ENCODE data around the gene RGS11. TPM values are rescaled to one million over a fixed set of nuclear protein-coding genes. Genes with fewer than 3 reads are reported as not detected.

RGS11 gene
- total RNA-seq, 3 donors from 2014 or later (not counting 1 experiment from before 2014, with no cell fraction given) = 0.25 TPM; not detected in 2

DNA sequence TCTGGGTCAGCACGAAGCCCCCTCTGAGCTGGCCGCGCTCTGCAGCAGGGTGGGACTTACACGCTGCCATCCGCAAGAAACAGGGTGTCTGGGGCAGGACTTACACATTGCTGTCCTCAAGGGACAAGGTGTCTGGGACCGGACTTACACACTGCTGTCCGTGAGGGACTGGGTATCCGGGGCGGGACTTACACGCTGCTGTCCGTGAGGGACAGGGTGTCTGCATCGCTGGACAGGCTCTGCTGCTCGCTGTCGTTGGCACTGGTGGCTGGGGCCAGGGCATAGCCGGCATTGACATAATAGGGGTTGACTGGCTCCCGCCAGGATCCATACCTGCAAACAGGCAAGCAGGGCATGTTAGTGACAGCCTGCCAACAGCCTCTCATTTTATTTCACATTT, 38.6 kb upstream of the RGS11 start:
- Mint-ChIP-seq H3K27ac (peak overlapping the region in 1 of 2 donors; percentile 68), H3K4me1 (peaks cover 40 to 57% of the 10 kb centered on the region in 2 donors), H3K4me3 (no peak overlapping the region), H3K27me3 (ENCODE audit: low read depth in 2 of 2) (no peaks in the 10 kb centered on the region), H3K36me3 (no peaks in the 10 kb centered on the region), H3K9me3 (no peaks in the 10 kb centered on the region)
- Histone ChIP-seq H3K9me3 (ENCODE audit: control insufficient read depth, insufficient read depth, low read length) (no peaks in the 10 kb centered on the region), H3K4me3 (ENCODE audit: low read length) (no peak overlapping the region), H3K4me1 (ENCODE audit: control insufficient read depth, insufficient read depth, low read length) (peaks cover 58% of the 10 kb centered on the region), H3K27me3 (ENCODE audit: control insufficient read depth, insufficient read depth, low read length) (no peaks in the 10 kb centered on the region), H3K27ac (ENCODE audit: low read length) (no peak overlapping the region), H3K36me3 (ENCODE audit: control insufficient read depth, insufficient read depth, low read length) (peaks cover 42% of the 10 kb centered on the region)
- no peak for DNase-seq
- 96% methylated on average over 16 of the region's 16 CpGs for whole genome bisulfite sequencing (ENCODE audit: insufficient coverage)
- no peak for ATAC-seq
- intact Hi-C loops (cut with micrococcal nuclease) = no loop called here
- TF ChIP-seq, protein P1, sequence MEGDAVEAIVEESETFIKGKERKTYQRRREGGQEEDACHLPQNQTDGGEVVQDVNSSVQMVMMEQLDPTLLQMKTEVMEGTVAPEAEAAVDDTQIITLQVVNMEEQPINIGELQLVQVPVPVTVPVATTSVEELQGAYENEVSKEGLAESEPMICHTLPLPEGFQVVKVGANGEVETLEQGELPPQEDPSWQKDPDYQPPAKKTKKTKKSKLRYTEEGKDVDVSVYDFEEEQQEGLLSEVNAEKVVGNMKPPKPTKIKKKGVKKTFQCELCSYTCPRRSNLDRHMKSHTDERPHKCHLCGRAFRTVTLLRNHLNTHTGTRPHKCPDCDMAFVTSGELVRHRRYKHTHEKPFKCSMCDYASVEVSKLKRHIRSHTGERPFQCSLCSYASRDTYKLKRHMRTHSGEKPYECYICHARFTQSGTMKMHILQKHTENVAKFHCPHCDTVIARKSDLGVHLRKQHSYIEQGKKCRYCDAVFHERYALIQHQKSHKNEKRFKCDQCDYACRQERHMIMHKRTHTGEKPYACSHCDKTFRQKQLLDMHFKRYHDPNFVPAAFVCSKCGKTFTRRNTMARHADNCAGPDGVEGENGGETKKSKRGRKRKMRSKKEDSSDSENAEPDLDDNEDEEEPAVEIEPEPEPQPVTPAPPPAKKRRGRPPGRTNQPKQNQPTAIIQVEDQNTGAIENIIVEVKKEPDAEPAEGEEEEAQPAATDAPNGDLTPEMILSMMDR (IDR thresholded peaks at IDR 0.05) = no peak

DNA sequence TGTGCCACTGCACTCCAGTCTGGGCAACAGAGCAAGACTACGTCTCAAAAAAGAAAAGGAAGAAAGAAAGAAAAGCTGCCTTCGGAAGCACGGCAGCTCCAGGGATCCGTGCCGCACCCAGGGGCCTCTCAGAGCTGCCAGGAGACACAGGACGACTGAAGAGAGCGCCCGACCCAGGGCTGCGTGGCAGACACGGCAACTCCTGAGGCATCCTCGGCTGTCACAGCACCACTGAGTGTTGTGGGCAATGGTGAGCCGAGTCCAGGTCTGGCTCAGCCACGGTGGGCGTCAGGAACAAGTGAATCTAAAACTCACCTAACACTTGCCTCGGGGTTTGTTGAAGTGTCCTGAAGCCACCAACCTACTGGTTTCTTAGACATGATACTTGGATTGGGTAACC, 36.0 kb upstream of the RGS11 start:
- Histone ChIP-seq H3K4me3 (ENCODE audit: low read length) (no peak overlapping the region), H3K27ac (ENCODE audit: low read length) (no peak overlapping the region), H3K9me3 (ENCODE audit: control insufficient read depth, insufficient read depth, low read length) (no peaks in the 10 kb centered on the region), H3K4me1 (ENCODE audit: control insufficient read depth, insufficient read depth, low read length) (peaks cover 59% of the 10 kb centered on the region), H3K36me3 (ENCODE audit: control insufficient read depth, insufficient read depth, low read length) (peaks cover 40% of the 10 kb centered on the region), H3K27me3 (ENCODE audit: control insufficient read depth, insufficient read depth, low read length) (no peaks in the 10 kb centered on the region)
- 96% methylated on average over 15 of the region's 15 CpGs for WGBS (ENCODE audit: insufficient coverage)
- intact Hi-C loops (cut with micrococcal nuclease) = no loop called here
- Mint-ChIP-seq H3K9me3 (no peaks in the 10 kb centered on the region), H3K4me3 (no peak overlapping the region), H3K4me1 (peaks cover 46 to 58% of the 10 kb centered on the region in 2 donors), H3K36me3 (no peaks in the 10 kb centered on the region), H3K27ac (peak overlapping the region in 1 of 2 donors; percentile 89), H3K27me3 (ENCODE audit: low read depth in 2 of 2) (no peaks in the 10 kb centered on the region)
- DNase-seq (no peak), ATAC-seq (no peak)
- TF ChIP-seq, protein P1 (IDR thresholded peaks at IDR 0.05) = no peak

DNA sequence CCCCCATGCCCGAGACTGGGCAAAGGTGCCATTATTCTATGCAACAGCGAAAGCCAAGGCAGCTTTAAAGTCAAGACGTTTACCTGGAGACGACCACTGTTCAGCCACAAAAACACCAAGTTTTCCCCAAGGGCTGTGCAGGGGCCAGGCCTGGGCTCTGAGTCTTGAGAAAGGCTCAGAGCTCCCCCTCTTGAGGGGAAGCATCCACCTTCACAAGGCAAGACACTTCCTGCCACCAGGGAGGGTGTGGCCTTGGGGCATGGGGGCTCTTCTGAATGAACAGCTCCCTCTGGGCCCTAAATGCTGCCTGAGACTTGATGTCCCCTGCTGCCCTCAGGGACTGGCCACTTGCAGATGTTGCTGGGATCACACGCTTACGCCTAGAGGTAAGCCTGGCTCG, 33.7 kb upstream of the RGS11 start:
- peak overlapping the region; percentile 81 to 89 for H3K27ac Mint-ChIP-seq
- intact Hi-C loops (cut with micrococcal nuclease) = loop anchor here (2.0 to 5.0 kb wide), 2 partner anchors 43 to 75 kb away; partner anchors contain the start of genes AXIN1 and FAM234A

More for the DNA sequence above, 33.7 kb upstream of the RGS11 start:
- no peaks in the 10 kb centered on the region for H3K36me3 Mint-ChIP-seq
- DNase-seq (peak in 1 of 2 donors; percentile 61), ATAC-seq (peak in 1 of 3 donors; percentile 25)
- Histone ChIP-seq H3K27ac (ENCODE audit: low read length) (no peak overlapping the region), H3K36me3 (ENCODE audit: control insufficient read depth, insufficient read depth, low read length) (peaks cover 46% of the 10 kb centered on the region), H3K9me3 (ENCODE audit: control insufficient read depth, insufficient read depth, low read length) (no peaks in the 10 kb centered on the region), H3K27me3 (ENCODE audit: control insufficient read depth, insufficient read depth, low read length) (no peaks in the 10 kb centered on the region), H3K4me1 (ENCODE audit: control insufficient read depth, insufficient read depth, low read length) (peaks cover 60% of the 10 kb centered on the region), H3K4me3 (ENCODE audit: low read length) (no peak overlapping the region)
- peaks cover 38 to 50% of the 10 kb centered on the region in 2 donors for H3K4me1 Mint-ChIP-seq
- WGBS (ENCODE audit: insufficient coverage) = 52% methylated on average over 7 of the region's 7 CpGs
- H3K9me3 Mint-ChIP-seq = no peaks in the 10 kb centered on the region
- H3K27me3 Mint-ChIP-seq (ENCODE audit: low read depth in 2 of 2) = no peaks in the 10 kb centered on the region
- peak overlapping the region; percentile 75 for H3K4me3 Mint-ChIP-seq
- TF ChIP-seq, protein P1 (IDR thresholded peaks at IDR 0.05) = no peak
